Endothelial cell of umbilical vein (primary cell): Measurements from ENCODE around the gene PLA2G6. TPM values are rescaled to one million over a fixed set of nuclear protein-coding genes. Genes with fewer than 3 reads are reported as not detected.

Source experiments
- BruUV-seq: library from RNA; stranded (reverse); fragments of 400-500 nt; replicated peaks from 2 replicates; lab custom pipeline; 2021; lab: Mats Ljungman, UMichigan
- CTCF ChIA-PET: fragments of 300-600, 350-600 bp; sonication (Branson Sonifier 250); formaldehyde crosslinking; loops from one replicate; lab custom pipeline; 2021; ENCODE audit warnings: antibody characterized with exemption, inconsistent platforms; lab: Charles Lee
- POLR2A ChIA-PET: fragments of 300-600, 350-600 bp; sonication (Branson Sonifier 250); formaldehyde crosslinking; loops from one replicate; lab custom pipeline; 2021; ENCODE audit warnings: antibody characterized with exemption, inconsistent platforms; lab: Charles Lee
- DNase-seq: peaks from one replicate; pipeline ENCODE4 v3.0.0-alpha.2; 2011; ENCODE audit warnings: low read depth, low spot score
- FAIRE-seq: peaks from 2 replicates; lab custom pipeline; 2011; peaks lifted over from hg19 to GRCh38; lab: Jason Lieb, UNC
- H2AFZ ChIP-seq: 2 replicates; pipeline ENCODE4 v1.6.0; 2012; ENCODE audit warnings: low read depth, low read length, control low read depth, inconsistent platforms
- H3K27ac ChIP-seq: 2 replicates; pipeline ENCODE4 v1.5.1; 2011; ENCODE audit warnings: low read depth, mild to moderate bottlenecking, control low read depth, low read length, moderate library complexity; ENCODE audit not compliant: insufficient read depth
- H3K27me3 ChIP-seq, 2 experiments: 2 replicates each; pipeline versions ENCODE4 v1.6.0 to v1.6.1; 2011; ENCODE audit warnings: low read length in 2 of 2, mixed read lengths in 1 of 2; ENCODE audit not compliant: control insufficient read depth in 2 of 2, insufficient read depth in 2 of 2
- H3K36me3 ChIP-seq, 2 experiments: 2 replicates in 1 of 2; 3 replicates in 1 of 2; pipeline ENCODE4 v1.5.1; 2011; ENCODE audit warnings: low read length in 2 of 2, mild to moderate bottlenecking in 1 of 2, moderate library complexity in 1 of 2; ENCODE audit not compliant: control insufficient read depth in 2 of 2, insufficient read depth in 2 of 2; ENCODE audit errors: extremely low read depth in 1 of 2
- H3K4me1 ChIP-seq: 3 replicates; pipeline ENCODE4 v1.5.1; 2011; ENCODE audit warnings: mild to moderate bottlenecking, low read length; ENCODE audit not compliant: control insufficient read depth, insufficient read depth; ENCODE audit errors: extremely low read depth
- H3K4me2 ChIP-seq: 2 replicates; pipeline ENCODE4 v1.6.1; 2011; ENCODE audit warnings: low read length, control low read depth, mixed read lengths; ENCODE audit not compliant: insufficient read depth
- H3K4me3 ChIP-seq, 3 experiments: fragments of 200-600 bp in 1 of 3; sonication (generic), shearing (Covaris generic) in 1 of 3; replicated peaks in 1 of 3; 2 replicates each; pipeline ENCODE4 v1.5.1; 2011 to 2016; ENCODE audit warnings: control low read depth in 3 of 3, low read length in 3 of 3, mild to moderate bottlenecking in 2 of 3, inconsistent platforms in 1 of 3, low read depth in 1 of 3, moderate library complexity in 1 of 3; ENCODE audit not compliant: insufficient read depth in 1 of 3
- H3K79me2 ChIP-seq: 2 replicates; pipeline ENCODE4 v1.6.0; 2012; ENCODE audit warnings: low read length, inconsistent platforms; ENCODE audit not compliant: control insufficient read depth, insufficient read depth
- H3K9ac ChIP-seq: replicated peaks from 2 replicates; pipeline ENCODE3; 2011; ENCODE audit warnings: low read length, control low read depth; ENCODE audit not compliant: insufficient read depth; ENCODE audit errors: extremely low read depth
- H3K9me1 ChIP-seq: replicated peaks from 3 replicates; pipeline ENCODE4 v1.6.0; 2011; ENCODE audit warnings: mild to moderate bottlenecking, low read length; ENCODE audit not compliant: control insufficient read depth, insufficient read depth; ENCODE audit errors: extremely low read depth
- H3K9me3 ChIP-seq: replicated peaks from 2 replicates; pipeline ENCODE4 v1.5.1; 2012; ENCODE audit warnings: low read length, inconsistent platforms; ENCODE audit not compliant: control insufficient read depth, insufficient read depth
- H4K20me1 ChIP-seq: replicated peaks from 2 replicates; pipeline ENCODE3; 2011; ENCODE audit warnings: mild to moderate bottlenecking, low read length; ENCODE audit not compliant: control insufficient read depth, insufficient read depth; ENCODE audit errors: extremely low read depth
- EZH2 ChIP-seq: IDR thresholded peaks from 2 replicates; pipeline ENCODE4 v1.6.1; 2012; ENCODE audit warnings: borderline replicate concordance, low read depth, mild to moderate bottlenecking, moderate library complexity, low read length, inconsistent platforms; ENCODE audit not compliant: severe bottlenecking
- FOS ChIP-seq: IDR thresholded peaks from 2 replicates; pipeline ENCODE4 v1.6.1; 2011; ENCODE audit warnings: mild to moderate bottlenecking, low read length, moderate library complexity, borderline replicate concordance; ENCODE audit not compliant: insufficient read depth
- GATA2 ChIP-seq: IDR thresholded peaks from 2 replicates; pipeline ENCODE4 v1.7.0; 2011; ENCODE audit warnings: low read depth, mild to moderate bottlenecking, moderate library complexity, mixed read lengths, low read length; ENCODE audit not compliant: insufficient read length, insufficient read depth
- JUN ChIP-seq: IDR thresholded peaks from 2 replicates; pipeline ENCODE4 v1.6.1; 2011; ENCODE audit warnings: borderline replicate concordance, low read depth; ENCODE audit not compliant: insufficient read length, insufficient read depth
- MYC ChIP-seq: IDR thresholded peaks from one replicate; pipeline ENCODE4 v1.6.1; 2011; ENCODE audit warnings: mild to moderate bottlenecking, low read depth, low read length
- POLR2A ChIP-seq: IDR thresholded peaks from 2 replicates; pipeline ENCODE4 v1.6.1; 2012; ENCODE audit warnings: low read depth, mild to moderate bottlenecking, control low read depth, low read length
- POLR2AphosphoS5 ChIP-seq: IDR thresholded peaks from 2 replicates; pipeline ENCODE4 v1.6.1; 2012; ENCODE audit warnings: low read depth, mild to moderate bottlenecking, control low read depth, low read length, moderate library complexity; ENCODE audit not compliant: insufficient read depth
- dilution Hi-C: fragments of 300-500 bp; cut with MboI; formaldehyde crosslinking; loops from one replicate; pipeline ENCODE4 v1.15.0; 2019; ENCODE audit warnings: low sequenced_read_pairs; ENCODE audit not compliant: extremely low pct_ligation_motif_present
- intact Hi-C: fragments of 100-400 bp; cut with micrococcal nuclease; formaldehyde crosslinking; loops from one replicate; pipeline ENCODE4 v1.10.0; 2022
- polyA plus RNA-seq, 4 experiments: library from polyadenylated mRNA; depleted of rRNA in 3 of 4; stranded (reverse) in 3 of 4; unstranded in 1 of 4; fragments of >200 nt; gene quantifications; 2 replicates each; pipeline versions ENCODE4 v1.2.1 to v1.2.3, GENCODE V29; 2011 to 2012; ENCODE audit warnings: missing spikeins in 1 of 4
- total RNA-seq: library from RNA; stranded (reverse); gene quantifications from 2 replicates; pipeline ENCODE4 v1.2.3, GENCODE V29; 2021
- TF ChIP-seq, protein P1 (sequence below), 2 donors: IDR thresholded peaks; 1 replicate in 1 of 2; 2 replicates in 1 of 2; pipeline ENCODE4 v1.5.1; 2011; ENCODE audit warnings: low read length in 2 of 2, mild to moderate bottlenecking in 2 of 2, moderate library complexity in 2 of 2, control low read depth in 1 of 2, inconsistent platforms in 1 of 2, low read depth in 1 of 2; ENCODE audit not compliant: insufficient read depth in 1 of 2; ENCODE audit errors: extremely low read depth in 1 of 2
- TF ChIP-seq, protein P2 (sequence below): IDR thresholded peaks from 2 replicates; pipeline ENCODE4 v1.6.1; 2011; ENCODE audit not compliant: insufficient read depth, insufficient read length

PLA2G6 gene
- total and polyA plus RNA-seq, 2 donors (not counting 3 experiments of a cell fraction or from before 2014, with no cell fraction given), result 6.6 to 10.3 TPM

DNA sequence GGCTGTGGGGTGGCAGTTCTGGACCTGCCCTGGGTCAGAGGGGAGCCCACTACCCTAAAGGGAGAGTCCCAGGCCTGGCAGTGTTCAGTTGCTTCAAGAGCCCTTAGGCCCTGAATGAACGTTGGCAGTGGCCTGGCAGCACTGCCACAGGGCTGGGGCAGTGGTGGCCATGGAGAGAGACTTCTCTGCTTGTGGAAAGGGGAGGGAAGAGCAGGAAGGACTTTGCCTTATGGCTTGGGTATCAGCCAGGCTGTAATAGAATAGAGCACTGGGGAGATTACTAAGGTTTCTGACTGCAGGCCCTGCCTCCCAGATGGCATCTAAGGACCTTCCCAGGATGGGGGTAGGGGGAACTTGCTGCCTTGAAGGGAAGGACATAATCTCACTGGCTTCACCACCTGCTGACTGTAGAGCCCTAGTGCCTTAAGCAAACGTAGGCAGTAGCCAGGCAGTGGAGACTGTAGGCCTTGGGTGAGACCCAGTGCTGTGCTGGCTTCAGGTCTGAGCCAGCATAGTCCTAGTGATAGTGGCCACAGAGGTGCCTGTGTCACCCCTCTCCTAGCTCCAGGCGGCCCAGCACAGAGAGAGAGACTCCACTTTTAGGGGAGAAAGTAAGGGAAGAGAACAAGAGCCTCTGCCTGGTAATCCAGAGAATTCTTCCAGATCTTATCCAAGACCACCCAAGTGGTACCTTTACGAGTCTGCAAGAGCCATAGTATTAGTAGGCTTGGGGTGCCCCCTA, 27.6 kb downstream of the PLA2G6 start:
- Histone ChIP-seq H3K27me3 (no peaks in the 10 kb centered on the region), H3K9me1 (no peaks in the 10 kb centered on the region), H3K9ac (no peak overlapping the region), H3K27ac (no peak overlapping the region), H3K4me3 (no peak overlapping the region), H2AFZ (no peak overlapping the region), H3K4me2 (no peak overlapping the region), H4K20me1 (no peaks in the 10 kb centered on the region), H3K9me3 (no peaks in the 10 kb centered on the region), H3K79me2 (no peaks in the 10 kb centered on the region), H3K36me3 (no peaks in the 10 kb centered on the region), H3K4me1 (no peaks in the 10 kb centered on the region)
- DNase-seq (no peak), FAIRE-seq (no peak)
- ChIA-PET POLR2A (no interaction called here), CTCF (interaction anchor here (0.6 kb wide), 1 partner anchor 37 kb away, joined by 5 read pairs; no protein-coding TSS in a partner anchor)
- intact Hi-C loops (no loop called here), dilution Hi-C loops (no loop called here)
- TF ChIP-seq JUN, result no peak
- no peak for TF ChIP-seq EZH2
- TF ChIP-seq, protein P1, sequence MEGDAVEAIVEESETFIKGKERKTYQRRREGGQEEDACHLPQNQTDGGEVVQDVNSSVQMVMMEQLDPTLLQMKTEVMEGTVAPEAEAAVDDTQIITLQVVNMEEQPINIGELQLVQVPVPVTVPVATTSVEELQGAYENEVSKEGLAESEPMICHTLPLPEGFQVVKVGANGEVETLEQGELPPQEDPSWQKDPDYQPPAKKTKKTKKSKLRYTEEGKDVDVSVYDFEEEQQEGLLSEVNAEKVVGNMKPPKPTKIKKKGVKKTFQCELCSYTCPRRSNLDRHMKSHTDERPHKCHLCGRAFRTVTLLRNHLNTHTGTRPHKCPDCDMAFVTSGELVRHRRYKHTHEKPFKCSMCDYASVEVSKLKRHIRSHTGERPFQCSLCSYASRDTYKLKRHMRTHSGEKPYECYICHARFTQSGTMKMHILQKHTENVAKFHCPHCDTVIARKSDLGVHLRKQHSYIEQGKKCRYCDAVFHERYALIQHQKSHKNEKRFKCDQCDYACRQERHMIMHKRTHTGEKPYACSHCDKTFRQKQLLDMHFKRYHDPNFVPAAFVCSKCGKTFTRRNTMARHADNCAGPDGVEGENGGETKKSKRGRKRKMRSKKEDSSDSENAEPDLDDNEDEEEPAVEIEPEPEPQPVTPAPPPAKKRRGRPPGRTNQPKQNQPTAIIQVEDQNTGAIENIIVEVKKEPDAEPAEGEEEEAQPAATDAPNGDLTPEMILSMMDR (IDR thresholded peaks at IDR 0.05; ENCODE audit: extremely low read depth in 1 of 2, insufficient read depth in 1 of 2, low read depth in 1 of 2, low read length in 2 of 2), result no peak
- no peak for TF ChIP-seq MYC
- TF ChIP-seq POLR2AphosphoS5, result no peak
- no peak for TF ChIP-seq FOS
- TF ChIP-seq, protein P2, sequence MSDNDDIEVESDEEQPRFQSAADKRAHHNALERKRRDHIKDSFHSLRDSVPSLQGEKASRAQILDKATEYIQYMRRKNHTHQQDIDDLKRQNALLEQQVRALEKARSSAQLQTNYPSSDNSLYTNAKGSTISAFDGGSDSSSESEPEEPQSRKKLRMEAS, result no peak
- no peak for TF ChIP-seq GATA2
- no peak for TF ChIP-seq POLR2A
- no TSS peak for BruUV-seq
